Inferior parietal cortex (tissue), 1 donor: Measurements from ENCODE around the gene GALNT17.

Experiments
- DNase-seq: peaks from one replicate; pipeline ENCODE4 v3.0.0-alpha.2; 2016; ENCODE audit errors: extremely low spot score

GALNT17 gene

GRCh38 chr7:71281261-71281660 lies 149.3 kb downstream of the GALNT17 start:
- DNase-seq, result no peak

GRCh38 chr7:71283802-71284201 lies 151.9 kb downstream of the GALNT17 start:
- no peak for DNase-seq

GRCh38 chr7:71285571-71286145 lies 153.7 kb downstream of the GALNT17 start:
- no peak for DNase-seq

GRCh38 chr7:71286336-71286735 lies 154.4 kb downstream of the GALNT17 start:
- DNase-seq, result no peak

- DNase-seq, result no peak
Measured at GRCh38 chr7:71286924-71287323, 155.0 kb downstream of the GALNT17 start.

GRCh38 chr7:71290452-71290851 lies 158.5 kb downstream of the GALNT17 start:
- no peak for DNase-seq

- DNase-seq, result no peak
Measured at GRCh38 chr7:71298378-71298777, 166.4 kb downstream of the GALNT17 start.

- DNase-seq, result no peak
Measured at GRCh38 chr7:71300086-71300485, 168.1 kb downstream of the GALNT17 start.

- DNase-seq, result no peak
Measured at GRCh38 chr7:71300603-71301002, 168.7 kb downstream of the GALNT17 start.

GRCh38 chr7:71301167-71301566 lies 169.2 kb downstream of the GALNT17 start:
- no peak for DNase-seq

- no peak for DNase-seq
Measured at GRCh38 chr7:71303566-71303965, 171.6 kb downstream of the GALNT17 start.

- DNase-seq, result peak; percentile 62
Measured at GRCh38 chr7:71308096-71308495, 176.2 kb downstream of the GALNT17 start.

- peak; percentile 45 for DNase-seq
Measured at GRCh38 chr7:71311576-71311975, 179.6 kb downstream of the GALNT17 start.

GRCh38 chr7:71312755-71313490 lies 181.0 kb downstream of the GALNT17 start:
- DNase-seq, result no peak

- DNase-seq, result no peak
Measured at GRCh38 chr7:71313553-71313952, 181.6 kb downstream of the GALNT17 start.

GRCh38 chr7:71320916-71321315 lies 189.0 kb downstream of the GALNT17 start:
- DNase-seq, result no peak

- DNase-seq, result no peak
Measured at GRCh38 chr7:71322201-71322600, 190.3 kb downstream of the GALNT17 start.

GRCh38 chr7:71323726-71324125 lies 191.8 kb downstream of the GALNT17 start:
- no peak for DNase-seq

GRCh38 chr7:71325151-71325550 lies 193.2 kb downstream of the GALNT17 start:
- DNase-seq, result no peak

- DNase-seq, result no peak
Measured at GRCh38 chr7:71326595-71326994, 194.7 kb downstream of the GALNT17 start.

- DNase-seq, result no peak
Measured at GRCh38 chr7:71327946-71328345, 196.0 kb downstream of the GALNT17 start.

- DNase-seq, result no peak
Measured at GRCh38 chr7:71329030-71329660, 197.2 kb downstream of the GALNT17 start.

GRCh38 chr7:71332207-71332606 lies 200.3 kb downstream of the GALNT17 start:
- DNase-seq, result no peak
